Ovary (tissue), 9 donors: ENCODE data around the gene SLCO3A1. TPM values are rescaled to one million over a fixed set of nuclear protein-coding genes. Genes with fewer than 3 reads are reported as not detected.

Source experiments
- DNase-seq, 5 donors: peaks; one replicate each; pipeline ENCODE4 v3.0.0-alpha.2; 2019 to 2020
- H3K27ac ChIP-seq, 2 donors: fragments of 200-600 bp; one replicate each; pipeline versions ENCODE4 v1.5.1 to v1.8.0; 2019 to 2022
- H3K27me3 ChIP-seq: fragments of 200-600 bp; one replicate; pipeline ENCODE4 v1.8.0; 2022
- H3K36me3 ChIP-seq: fragments of 200-600 bp; sonication (generic); one replicate; pipeline ENCODE4 v1.5.1; 2019
- H3K4me1 ChIP-seq: one replicate; pipeline ENCODE4 v1.8.1; 2013; ENCODE audit warnings: mild to moderate bottlenecking, moderate library complexity; ENCODE audit not compliant: insufficient read depth
- H3K4me3 ChIP-seq: fragments of 200-600 bp; sonication (generic); one replicate; pipeline ENCODE4 v1.5.1; 2017
- H3K9me3 ChIP-seq, 2 donors: fragments of 200-600 bp in 1 of 2; sonication (generic) in 1 of 2; one replicate each; pipeline versions ENCODE4 v1.5.1 to v1.8.1; 2013 to 2019; ENCODE audit warnings: mild to moderate bottlenecking in 1 of 2, moderate library complexity in 1 of 2
- CTCF ChIP-seq, 3 donors: fragments of 450-650 bp in 2 of 3; fragments of 200-600 bp in 1 of 3; IDR thresholded peaks; one replicate each; pipeline versions ENCODE4 v1.5.1 to v1.8.0; 2016 to 2022; ENCODE audit warnings: antibody characterized with exemption in 3 of 3, mild to moderate bottlenecking in 1 of 3
- EP300 ChIP-seq: sonication (generic); formaldehyde crosslinking; IDR thresholded peaks from one replicate; pipeline ENCODE4 v1.6.1; 2017; ENCODE audit warnings: antibody characterized with exemption
- POLR2A ChIP-seq: fragments of 450-650 bp; IDR thresholded peaks from one replicate; pipeline ENCODE4 v1.6.1; 2017; ENCODE audit warnings: antibody characterized with exemption, mild to moderate bottlenecking, moderate library complexity
- WGBS, 3 donors: extraction: QIAGEN DNeasy Blood & Tissue Kit in 1 of 3; methylation state at CpG; one replicate each; pipeline versions ENCODE4 v1.1.5 to v1.1.7; 2013 to 2017; 5-methylcytosine and 5-hydroxymethylcytosine counted together
- intact Hi-C, 4 donors: fragments of 100-400 bp; cut with DNase I; formaldehyde crosslinking; loops; one replicate each; pipeline versions ENCODE4 v1.11.0 to v1.15.1; 2022 to 2023
- polyA plus RNA-seq, 2 donors: library from polyadenylated mRNA; stranded (reverse); fragments of 200-250 nt in 1 of 2; fragments of 350-450 nt in 1 of 2; fragmentation: Illumina TruSeq in 1 of 2; extraction: RNeasy Lipid Tissue Mini Kit (QIAGEN cat#74804) in 1 of 2; gene quantifications; one replicate each; pipeline ENCODE4 v1.2.3, GENCODE V29; 2013 to 2014
- total RNA-seq, 7 donors: library from RNA; depleted of rRNA in 2 of 7; stranded (reverse); fragments of >200 nt in 2 of 7; fragmentation: NEBNext Ultra II Directional in 3 of 7; extraction: Animal tissue kit (Norgen Biotek cat#: 25700) in 3 of 7; gene quantifications; one replicate each; pipeline versions ENCODE4 v1.1.0 to v1.2.4, GENCODE V29; 2016 to 2023
- donor health status: DM: no; HTN: no; CAD: no; lungs with moderate emphysema.
- donor health status: DM: no; HTN: no; CAD: no.
- donor health status: Bipolar disorder and iron deficiency.
- donor health status: DM: yes; HTN: yes; CAD: no.
- donor health status: DM: no; HTN: no; CAD: no.
- donor health status: DM: yes; HTN: yes; CAD: no.

SLCO3A1 gene
- total and polyA plus RNA-seq, 9 donors = 5.0 to 20.0 (median 12.5) TPM

GRCh38 chr15:92101708-92102394 lies 248.3 kb downstream of the SLCO3A1 start:
- Histone ChIP-seq H3K27me3 (no peaks in the 10 kb centered on the region), H3K4me3 (no peak overlapping the region), H3K9me3 (no peaks in the 10 kb centered on the region), H3K36me3 (no peaks in the 10 kb centered on the region), H3K27ac (no peak overlapping the region), H3K4me1 (peaks cover 3% of the 10 kb centered on the region)
- intact Hi-C loops = loop anchor here in 1 of 4 donors (10.0 kb wide), 1 partner anchor 403 kb away; no protein-coding TSS in a partner anchor
- TF ChIP-seq CTCF (IDR thresholded peaks at IDR 0.05) (no peak), EP300 (no peak)
- DNase-seq = no peak
- WGBS, 3 donors = 85 to 89% (median 88%) methylated on average over 9 of the region's 9 CpGs

GRCh38 chr15:92102395-92102755 lies 248.9 kb downstream of the SLCO3A1 start:
- no peaks in the 10 kb centered on the region for H3K9me3 ChIP-seq

GRCh38 chr15:92104072-92104471 lies 250.6 kb downstream of the SLCO3A1 start:
- no peak overlapping the region for H3K4me3 ChIP-seq
- WGBS, 3 donors = 93% methylated on average over 16 of the region's 16 CpGs
- H3K27ac ChIP-seq = no peak overlapping the region
- DNase-seq = no peak
- no peaks in the 10 kb centered on the region for H3K9me3 ChIP-seq
- TF ChIP-seq EP300 (no peak), POLR2A (no peak), CTCF (IDR thresholded peaks at IDR 0.05) (no peak)
- intact Hi-C loops = loop anchor here in 1 of 4 donors (10.0 kb wide), 1 partner anchor 401 kb away; no protein-coding TSS in a partner anchor
- no peaks in the 10 kb centered on the region for H3K4me1 ChIP-seq
- no peaks in the 10 kb centered on the region for H3K36me3 ChIP-seq
- no peaks in the 10 kb centered on the region for H3K27me3 ChIP-seq

More at GRCh38 chr15:92102395-92102755, 248.9 kb downstream of the SLCO3A1 start:
- Histone ChIP-seq H3K27me3 (no peaks in the 10 kb centered on the region), H3K4me1 (peaks cover 3% of the 10 kb centered on the region), H3K36me3 (no peaks in the 10 kb centered on the region), H3K27ac (no peak overlapping the region), H3K4me3 (no peak overlapping the region)
- no peak for TF ChIP-seq EP300
- no peak for TF ChIP-seq POLR2A
- TF ChIP-seq CTCF (IDR thresholded peaks at IDR 0.05) = no peak
- intact Hi-C loops = loop anchor here in 1 of 4 donors (10.0 kb wide), 1 partner anchor 402 kb away; no protein-coding TSS in a partner anchor
- 90 to 97% (median 97%) methylated on average over 2 of the region's 2 CpGs for WGBS, 3 donors
- DNase-seq = no peak

GRCh38 chr15:92105611-92106010 lies 252.1 kb downstream of the SLCO3A1 start:
- Histone ChIP-seq H3K27ac (no peak overlapping the region), H3K4me1 (no peaks in the 10 kb centered on the region), H3K9me3 (no peaks in the 10 kb centered on the region), H3K4me3 (no peak overlapping the region), H3K27me3 (no peaks in the 10 kb centered on the region), H3K36me3 (no peaks in the 10 kb centered on the region)
- intact Hi-C loops = loop anchor here in 1 of 4 donors (10.0 kb wide), 1 partner anchor 399 kb away; no protein-coding TSS in a partner anchor
- 49 to 58% (median 52%) methylated on average over 10 of the region's 10 CpGs for WGBS, 3 donors
- no peak for DNase-seq
- TF ChIP-seq CTCF (IDR thresholded peaks at IDR 0.05) (no peak), EP300 (no peak), POLR2A (no peak)
